Stimulated activated CD8-positive, alpha-beta memory T cell treated with anti-CD3 and anti-CD28 coated beads, Interleukin-4, amount 100 ng/mL, for 24 hours (primary cell): ENCODE data around the gene OR5AC2.

Experiments
- DNase-seq: peaks from one replicate; pipeline ENCODE4 v3.0.0-alpha.2; 2020; ENCODE audit warnings: low read depth

The OR5AC2 gene

DNA sequence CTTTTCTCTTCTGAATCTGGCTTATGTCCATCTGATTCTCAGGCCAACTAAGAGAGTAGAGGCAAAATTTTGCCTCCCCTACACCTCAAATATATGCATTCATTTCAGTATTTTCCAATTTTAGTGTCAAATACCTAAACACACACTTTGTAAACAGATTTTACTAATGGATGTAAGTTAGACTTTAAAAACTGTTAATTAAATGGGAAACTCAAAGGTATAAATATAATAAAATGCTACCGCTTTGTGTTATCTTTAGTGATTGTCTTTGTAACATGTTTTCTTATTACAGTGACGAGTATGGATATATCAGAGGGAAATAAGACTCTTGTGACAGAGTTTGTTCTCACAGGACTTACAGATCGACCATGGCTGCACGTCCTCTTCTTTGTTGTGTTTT, at the start of gene OR5AC2:
Gene OR5AC2, plus strand, starts transcription at position 301 of the 400 bp plus-strand sequence. Its CDS starts 0 bp downstream, at position 301.
- no peak for DNase-seq

DNA sequence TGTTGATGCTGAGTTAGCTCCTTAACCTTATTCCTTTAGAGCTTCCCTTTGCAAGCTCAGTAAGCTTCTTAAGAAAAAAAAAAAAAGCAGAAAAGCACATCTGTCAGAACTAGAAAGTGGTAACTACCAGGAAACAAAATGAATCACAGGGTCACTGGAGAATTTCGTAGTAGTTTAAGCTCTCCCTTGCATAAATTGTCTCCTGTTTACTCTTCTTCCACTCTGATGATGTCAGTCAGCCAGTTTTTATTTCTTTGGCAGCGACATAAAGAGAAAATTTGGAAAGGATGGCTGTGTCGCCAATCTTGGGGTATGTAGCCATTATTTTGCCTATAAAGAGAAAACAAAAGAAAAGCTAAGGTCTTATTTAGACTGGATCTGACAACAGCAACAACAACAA, 48.7 kb upstream of the OR5AC2 start:
- DNase-seq = no peak

GRCh38 chr3:98038876-98039275, 48.1 kb upstream of the OR5AC2 start:
- no peak for DNase-seq

GRCh38 chr3:98039322-98040024, 47.5 kb upstream of the OR5AC2 start:
- DNase-seq = peak; percentile 36

GRCh38 chr3:98041350-98041749, 45.6 kb upstream of the OR5AC2 start:
- DNase-seq = no peak

GRCh38 chr3:98048586-98048985, 38.4 kb upstream of the OR5AC2 start:
- DNase-seq = no peak

DNA sequence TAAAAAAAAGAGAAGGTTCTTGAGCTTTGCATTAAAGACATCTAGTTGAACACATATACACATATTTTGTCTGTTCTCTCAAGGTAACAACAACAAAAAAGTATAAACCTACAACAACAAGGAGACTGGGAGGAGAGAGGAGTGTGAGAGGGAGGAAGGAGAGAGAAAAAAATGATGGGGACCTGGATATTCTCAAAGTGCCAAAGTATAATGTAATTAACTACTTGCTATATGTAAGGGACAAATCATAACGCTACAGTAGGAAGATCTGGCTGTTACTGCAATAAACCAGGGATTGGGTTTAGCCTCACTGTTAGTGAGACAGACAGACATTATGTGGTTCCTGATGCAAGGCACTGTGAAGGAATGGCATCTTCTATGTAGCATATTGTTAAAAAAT, 37.7 kb upstream of the OR5AC2 start:
- no peak for DNase-seq

DNA sequence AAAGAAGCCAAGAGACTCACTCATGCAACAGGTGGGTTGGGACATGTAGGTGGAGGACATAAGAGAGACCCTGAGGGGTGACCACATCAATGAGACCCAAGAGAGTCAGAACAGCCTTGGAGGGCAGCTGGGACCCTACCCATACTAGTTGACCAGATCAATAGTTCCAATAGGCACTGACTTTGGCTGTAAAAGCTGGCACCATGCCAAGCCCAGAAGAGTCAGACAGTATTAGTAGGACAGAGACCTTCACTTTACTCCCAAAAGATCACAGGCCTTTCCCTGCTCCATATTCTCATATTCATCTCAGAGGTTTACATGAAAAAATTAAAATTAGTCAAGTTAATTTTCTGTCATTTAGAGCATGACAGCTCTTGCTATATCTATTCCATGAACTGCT, 30.9 kb upstream of the OR5AC2 start:
- DNase-seq = no peak

GRCh38 chr3:98057631-98058030, 29.3 kb upstream of the OR5AC2 start:
- DNase-seq = no peak

DNA sequence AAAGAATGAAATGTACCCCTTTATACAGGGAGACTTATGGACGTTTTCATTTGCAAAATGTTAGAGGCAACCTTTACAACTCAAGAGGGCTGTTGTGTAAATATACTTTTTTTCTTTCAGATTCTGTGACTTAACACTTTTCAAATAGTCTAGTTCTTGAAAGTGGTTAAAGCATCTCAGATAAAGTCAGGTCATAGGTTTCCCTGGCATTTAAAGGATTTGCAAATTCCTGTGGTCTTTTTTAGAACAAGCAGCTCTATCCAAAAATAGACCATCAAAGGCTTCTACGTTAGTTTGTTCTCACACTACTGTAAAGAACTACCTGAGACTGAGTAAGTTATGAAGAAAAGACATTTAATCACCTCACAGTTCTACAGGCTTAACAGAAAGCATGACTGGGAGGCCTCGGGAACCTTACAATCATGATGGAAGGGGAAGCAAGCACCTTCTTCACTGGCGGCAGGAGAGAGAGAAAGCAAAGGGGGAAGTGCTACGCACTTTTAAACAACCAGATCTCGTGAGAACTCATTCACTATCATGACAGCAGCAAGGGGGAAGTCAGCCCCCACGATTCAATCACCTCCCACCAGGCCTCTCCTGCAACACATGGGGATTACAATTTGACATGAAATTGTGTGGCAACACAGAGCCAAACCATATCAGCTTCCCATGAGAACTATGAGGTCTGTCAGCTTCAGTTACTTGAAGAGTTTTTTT, 28.6 kb upstream of the OR5AC2 start:
- no peak for DNase-seq

GRCh38 chr3:98068824-98069223, 18.1 kb upstream of the OR5AC2 start:
- DNase-seq = no peak

DNA sequence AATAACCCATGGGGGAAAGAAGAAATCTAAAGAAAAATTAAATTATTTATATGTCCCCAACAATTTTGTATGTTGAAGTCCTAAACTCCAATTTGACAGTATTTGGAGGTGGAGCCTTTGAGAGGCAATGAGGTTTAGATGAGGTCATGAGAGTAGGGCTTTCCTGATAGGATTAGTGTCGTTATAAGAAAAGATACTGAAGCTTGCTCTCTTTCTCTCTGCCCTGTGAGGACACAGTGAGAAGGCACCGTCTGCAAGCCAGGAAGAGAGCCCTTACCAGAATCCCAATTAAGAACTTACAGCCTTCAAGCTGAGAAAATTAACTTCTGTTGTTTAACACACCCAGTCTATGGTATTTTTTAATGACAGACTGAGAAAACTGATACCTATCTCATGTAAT, 16.1 kb upstream of the OR5AC2 start:
- DNase-seq = no peak

DNA sequence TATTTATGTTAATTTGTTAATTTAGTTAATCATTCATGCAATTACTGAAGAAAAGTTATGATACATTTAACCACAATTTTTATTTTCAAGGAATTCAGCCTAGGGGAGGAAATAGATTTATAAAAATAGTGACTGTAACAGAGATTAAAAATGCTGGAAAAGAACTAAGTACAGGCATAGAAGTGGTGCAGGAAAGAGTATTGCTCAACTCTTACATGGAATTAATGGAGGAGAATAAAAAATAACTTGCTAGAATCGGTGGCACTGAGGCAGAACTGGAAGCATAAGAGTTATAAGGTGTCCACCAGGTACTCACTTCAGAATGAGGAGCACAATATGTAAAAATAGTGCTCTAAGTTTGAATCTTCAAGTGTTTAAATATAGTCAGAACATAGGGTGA, 13.5 kb upstream of the OR5AC2 start:
- DNase-seq = no peak

GRCh38 chr3:98095882-98096281, 8.9 kb downstream of the OR5AC2 start:
- DNase-seq = no peak

DNA sequence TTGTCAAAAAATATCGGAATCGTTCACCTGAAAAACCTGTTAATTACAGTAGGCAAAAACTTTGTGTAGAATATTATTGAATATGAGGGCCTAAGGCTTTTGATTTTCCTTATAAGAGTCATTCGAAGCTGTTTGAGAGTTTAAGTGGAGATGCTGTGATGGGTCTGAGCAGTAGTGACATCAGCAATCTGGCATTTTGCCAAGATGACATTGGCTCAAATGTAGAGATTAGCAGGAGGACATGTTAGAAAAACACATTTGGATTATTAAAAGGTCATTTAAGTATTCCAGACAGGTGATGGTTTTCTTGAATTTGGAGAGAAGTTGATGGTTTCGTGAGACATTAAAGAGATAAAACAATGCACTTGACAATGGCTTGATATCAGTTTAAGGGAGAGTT, 12.9 kb downstream of the OR5AC2 start:
- DNase-seq = no peak

DNA sequence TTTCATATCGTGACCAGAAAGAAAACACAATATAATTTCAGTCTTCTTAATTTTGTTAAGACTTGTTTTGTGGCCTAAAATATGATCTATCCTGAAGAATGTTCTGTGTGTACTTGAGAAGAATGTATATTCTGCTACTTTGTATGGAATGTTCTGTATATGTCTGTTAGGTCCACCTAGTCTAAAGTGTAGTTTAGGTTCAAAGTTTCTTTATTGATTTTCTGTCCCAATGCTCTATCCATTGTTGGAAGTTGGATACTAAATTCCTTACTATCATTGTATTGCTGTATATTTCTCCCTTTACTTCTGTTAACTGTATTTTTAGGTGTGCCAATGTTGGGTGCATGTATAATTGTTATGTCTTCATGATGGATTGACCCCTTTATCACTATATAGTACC, 21.2 kb downstream of the OR5AC2 start:
- DNase-seq = no peak

GRCh38 chr3:98109807-98110549, 23.0 kb downstream of the OR5AC2 start:
- DNase-seq = no peak

GRCh38 chr3:98110550-98110908, 23.6 kb downstream of the OR5AC2 start:
- no peak for DNase-seq

GRCh38 chr3:98114264-98114663, 27.3 kb downstream of the OR5AC2 start:
- DNase-seq = no peak

DNA sequence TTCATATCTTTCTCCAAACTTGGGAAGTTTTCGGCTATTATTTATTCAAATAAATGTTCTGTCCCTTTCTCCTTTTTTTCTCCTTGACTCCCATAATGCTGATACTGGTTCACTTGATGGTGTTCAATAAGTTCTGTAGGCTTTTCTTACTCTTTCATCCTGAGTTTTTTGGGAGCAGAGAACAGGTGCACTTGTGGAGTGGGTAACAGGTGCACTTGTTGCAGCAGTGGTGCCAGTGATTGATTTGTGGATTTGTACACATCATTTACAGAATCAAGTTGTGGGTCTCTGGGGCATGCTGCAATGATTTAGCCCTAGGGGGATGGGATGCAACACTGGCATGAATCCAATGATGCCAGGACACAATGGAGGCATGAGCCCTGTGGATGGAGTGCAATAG, 28.7 kb downstream of the OR5AC2 start:
- no peak for DNase-seq

GRCh38 chr3:98130421-98130820, 43.4 kb downstream of the OR5AC2 start, which contains the start of gene OR5H1:
OR5H1 (plus strand) TSS chr3:98130721; CDS start chr3:98132698, 1,977 bp downstream.
- DNase-seq = no peak

GRCh38 chr3:98136631-98137030, 49.7 kb downstream of the OR5AC2 start:
- DNase-seq = no peak
